GM18508 (cell line): Measurements from ENCODE around the gene CADPS.
A peak's percentile ranks its signal among the peaks of the same experiment; 100 is the strongest.

Source experiments
- ATAC-seq: cut with Tn5 transposase; IDR thresholded peaks from one replicate; pipeline ENCODE4 v1.9.1; 2021; ENCODE audit warnings: moderate number of reproducible peaks; ENCODE audit not compliant: insufficient read depth, unreplicated experiment

Gene CADPS

DNA sequence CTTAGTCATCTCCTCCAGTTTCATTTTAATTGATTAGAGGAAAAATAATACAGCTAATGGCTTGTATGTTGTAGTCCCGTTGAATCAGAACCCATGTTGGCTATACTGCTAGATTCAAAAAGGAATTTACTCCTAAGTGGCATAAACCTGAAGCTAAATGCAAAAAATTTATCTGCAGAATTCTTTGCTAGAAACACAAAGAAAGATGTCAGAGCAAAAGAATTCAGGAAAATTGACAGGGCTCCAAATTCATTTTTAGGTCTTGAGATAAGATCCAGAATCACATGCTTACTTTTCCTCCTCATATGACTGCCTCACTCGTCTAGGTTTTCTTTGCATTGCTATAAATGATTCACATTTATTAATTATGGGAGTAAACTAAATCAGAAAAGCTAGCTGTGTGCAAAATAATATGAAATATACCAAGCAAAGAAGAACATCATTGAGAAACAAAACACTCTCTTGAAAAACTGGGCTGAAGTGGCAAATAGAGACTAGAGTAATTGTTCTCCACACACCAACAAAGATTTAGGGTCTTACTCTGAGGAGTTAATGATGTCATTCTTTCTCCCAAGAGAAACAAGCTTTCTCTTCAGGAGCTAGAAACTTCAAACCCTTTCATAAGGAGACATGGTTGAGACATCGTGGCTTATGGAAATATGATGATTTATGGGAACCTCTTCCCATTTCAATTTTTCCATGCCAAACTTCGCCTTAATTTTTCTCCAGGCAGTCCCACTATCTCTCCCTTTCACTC is 407.1 kb downstream of the CADPS start:
- ATAC-seq = no peak

DNA sequence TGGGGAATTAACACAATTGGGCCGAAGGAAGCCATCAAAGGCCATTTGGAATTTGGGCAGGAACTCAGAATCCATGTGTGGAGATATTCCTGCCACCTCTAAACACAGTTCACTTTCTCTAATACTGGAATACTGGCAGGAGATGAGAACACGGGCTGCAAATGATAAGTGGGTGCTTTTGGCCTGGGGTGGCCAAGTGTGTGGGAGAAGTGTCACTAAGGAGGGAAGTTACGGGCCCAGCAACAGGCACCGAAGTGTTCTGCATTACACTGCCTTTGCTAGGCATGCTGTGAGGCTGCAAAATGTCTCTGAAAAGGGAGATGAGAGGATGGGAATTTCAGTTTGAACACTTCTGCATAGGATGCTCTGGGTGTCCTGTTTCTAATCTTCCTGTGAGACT is 412.4 kb downstream of the CADPS start:
- no peak for ATAC-seq

DNA sequence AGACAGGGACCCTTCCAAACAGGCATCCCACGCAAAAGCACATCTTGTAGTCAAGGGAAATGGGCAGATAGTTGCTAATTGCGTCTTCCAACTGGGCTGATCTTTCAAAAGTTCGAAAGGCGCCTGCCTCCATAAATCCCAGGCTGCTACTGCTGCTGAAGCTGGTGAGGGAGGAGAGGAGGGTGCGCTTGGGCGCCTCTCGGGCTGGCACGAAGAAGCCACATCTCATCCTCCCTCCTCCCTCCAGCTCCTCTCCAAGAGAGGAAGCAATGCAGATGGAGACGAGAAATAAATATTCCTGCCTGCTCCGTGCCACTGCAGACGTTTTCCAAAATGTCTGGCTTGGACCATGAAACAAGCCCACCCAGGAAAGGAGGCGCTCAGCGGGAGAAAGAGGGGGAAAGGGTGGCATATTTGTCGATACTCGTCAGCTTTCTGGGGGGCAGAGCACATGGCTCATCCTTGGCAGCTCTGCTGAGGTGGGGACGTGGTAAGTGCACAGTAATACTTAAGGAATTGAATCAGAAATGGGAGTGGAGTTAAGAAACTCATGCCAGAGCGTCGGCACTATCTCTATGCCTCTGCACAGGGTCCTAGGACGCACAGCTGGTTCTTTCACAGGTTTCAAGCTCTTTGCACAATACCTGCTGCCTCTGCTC is 413.0 kb downstream of the CADPS start:
- ATAC-seq = no peak

DNA sequence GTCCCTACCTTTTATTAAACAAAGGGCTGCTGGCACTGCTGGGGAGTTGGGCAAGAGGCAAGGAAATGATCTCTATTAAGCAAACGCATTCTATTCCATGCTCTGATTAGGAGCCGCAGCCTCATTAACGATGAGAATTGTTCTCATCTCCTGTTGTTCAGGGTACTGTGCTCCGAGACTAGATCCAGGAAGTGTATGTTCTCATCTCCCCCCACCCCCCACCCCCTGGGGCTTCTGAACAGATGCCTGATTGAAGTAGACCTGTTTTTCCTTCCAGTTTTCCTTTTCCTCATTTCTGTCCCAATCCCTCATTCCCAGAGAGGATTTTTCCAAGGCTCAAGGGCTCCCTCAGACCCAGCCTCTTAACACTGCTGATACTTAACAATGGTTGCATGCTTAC is 420.3 kb downstream of the CADPS start:
- no peak for ATAC-seq

DNA sequence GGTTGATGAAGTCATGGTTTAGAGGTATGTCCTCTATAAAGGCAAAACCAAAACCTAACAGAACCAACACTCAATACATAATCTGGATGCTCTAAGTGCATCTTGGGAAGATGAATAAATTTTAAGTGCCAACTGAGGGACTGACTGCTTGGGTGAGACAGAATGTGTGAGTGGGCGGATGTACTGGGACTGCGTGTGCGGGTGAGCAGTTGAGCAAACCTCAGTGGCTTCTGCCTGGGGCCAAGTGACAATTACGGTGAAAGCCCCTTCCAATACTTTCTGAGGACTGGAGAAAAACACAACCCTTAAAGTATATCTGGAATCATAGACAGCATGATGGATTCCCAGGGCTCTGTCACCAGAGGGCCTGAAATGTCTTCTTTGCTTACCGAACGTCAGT is 421.8 kb downstream of the CADPS start:
- ATAC-seq = no peak

DNA sequence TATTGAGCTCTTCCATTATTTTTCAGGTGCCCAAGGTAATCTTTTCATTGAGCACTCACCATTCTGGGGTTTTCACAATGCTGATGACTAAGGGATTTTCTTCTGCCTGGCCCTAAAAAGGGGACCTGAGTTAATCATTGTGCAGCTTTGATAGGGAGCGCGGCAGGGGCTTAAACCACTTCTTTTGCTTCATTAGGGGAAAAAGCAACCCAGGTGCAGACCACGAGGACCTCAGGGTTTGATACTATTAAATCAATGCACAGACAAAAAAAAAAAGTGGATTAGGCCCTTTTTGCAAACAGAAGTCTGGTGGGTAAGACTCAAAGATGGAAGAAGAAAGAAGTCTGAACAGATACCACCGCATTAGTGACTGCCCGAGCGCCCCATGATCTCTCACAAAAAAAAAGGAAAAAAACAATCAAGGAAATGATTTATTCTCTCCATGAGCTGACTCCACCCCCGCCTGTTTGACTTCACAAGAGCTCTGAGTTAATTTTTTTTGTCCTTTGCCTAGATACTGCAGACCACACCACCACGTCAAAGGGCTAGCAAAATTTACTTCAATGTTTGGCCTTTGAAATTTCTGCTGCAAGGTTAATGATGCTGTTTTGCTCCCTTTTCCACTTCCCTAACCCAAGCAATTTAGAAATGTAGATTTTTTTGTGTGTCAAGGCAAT is 423.9 kb downstream of the CADPS start:
- ATAC-seq = no peak

DNA sequence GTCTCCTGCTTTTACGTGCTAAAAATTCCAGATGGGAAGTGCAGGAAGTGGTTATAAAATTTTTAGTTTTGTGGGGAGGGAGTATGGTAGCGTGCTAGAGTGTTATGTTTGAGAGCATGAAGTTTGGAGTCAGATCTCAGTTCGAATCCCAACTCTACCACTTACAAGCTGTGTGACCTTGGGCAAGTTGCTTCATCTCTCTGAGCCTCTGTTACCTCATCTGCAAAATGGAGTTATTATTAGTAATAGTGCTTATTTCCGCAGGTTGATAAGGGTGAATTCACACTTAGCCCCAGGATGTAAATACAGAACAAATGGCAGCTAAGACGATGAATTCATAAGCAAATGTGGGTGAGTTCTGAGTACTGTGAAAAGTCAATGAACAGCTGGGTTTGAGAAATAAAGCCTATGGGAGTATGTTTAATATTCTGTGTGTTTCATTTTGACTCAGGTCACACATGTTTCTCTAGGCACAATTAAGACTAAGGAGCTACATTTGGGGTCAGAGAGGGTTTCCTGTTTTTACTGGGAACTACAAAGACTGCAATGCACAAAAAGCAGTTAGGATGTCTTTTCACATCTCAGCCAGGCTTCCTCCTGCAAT is 428.8 kb downstream of the CADPS start:
- peak; percentile 62 for ATAC-seq

DNA sequence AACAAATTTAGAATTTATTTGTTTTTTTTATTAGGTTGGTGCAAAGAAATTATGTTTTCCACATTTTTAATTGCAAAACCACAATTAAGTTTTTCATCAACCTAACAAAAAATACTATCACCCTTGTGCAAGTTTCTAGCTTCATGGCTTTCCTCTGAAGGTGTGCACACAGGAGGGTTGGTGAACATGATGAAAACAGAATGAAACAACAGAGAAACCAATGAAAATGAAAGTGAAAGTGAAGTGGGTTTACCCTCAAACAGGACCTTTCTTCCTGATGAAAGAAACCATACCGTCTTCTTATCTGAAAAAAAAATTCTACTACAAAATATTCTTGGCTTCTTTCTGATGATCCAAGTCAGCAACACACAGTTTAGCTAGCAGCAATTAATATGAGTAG is 429.9 kb downstream of the CADPS start:
- ATAC-seq = no peak

DNA sequence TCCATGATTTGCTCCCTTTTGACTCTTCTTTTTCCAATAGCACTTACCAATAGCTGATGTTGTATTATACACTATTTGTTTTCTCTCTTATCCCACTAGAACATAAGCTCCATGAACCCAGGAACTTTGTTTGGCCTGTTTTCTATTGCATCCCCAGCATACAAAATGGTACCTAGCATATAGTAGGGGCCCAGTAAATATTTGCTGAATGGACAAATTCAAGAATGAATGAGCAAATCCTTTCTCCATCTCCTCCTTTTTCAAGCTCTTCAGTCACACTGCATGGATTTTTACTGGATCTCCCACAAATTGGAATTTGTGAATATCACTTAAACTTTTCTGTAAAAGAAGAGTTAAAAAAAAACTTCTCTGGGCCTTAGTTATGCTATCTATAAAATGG is 435.2 kb downstream of the CADPS start:
- ATAC-seq = no peak

DNA sequence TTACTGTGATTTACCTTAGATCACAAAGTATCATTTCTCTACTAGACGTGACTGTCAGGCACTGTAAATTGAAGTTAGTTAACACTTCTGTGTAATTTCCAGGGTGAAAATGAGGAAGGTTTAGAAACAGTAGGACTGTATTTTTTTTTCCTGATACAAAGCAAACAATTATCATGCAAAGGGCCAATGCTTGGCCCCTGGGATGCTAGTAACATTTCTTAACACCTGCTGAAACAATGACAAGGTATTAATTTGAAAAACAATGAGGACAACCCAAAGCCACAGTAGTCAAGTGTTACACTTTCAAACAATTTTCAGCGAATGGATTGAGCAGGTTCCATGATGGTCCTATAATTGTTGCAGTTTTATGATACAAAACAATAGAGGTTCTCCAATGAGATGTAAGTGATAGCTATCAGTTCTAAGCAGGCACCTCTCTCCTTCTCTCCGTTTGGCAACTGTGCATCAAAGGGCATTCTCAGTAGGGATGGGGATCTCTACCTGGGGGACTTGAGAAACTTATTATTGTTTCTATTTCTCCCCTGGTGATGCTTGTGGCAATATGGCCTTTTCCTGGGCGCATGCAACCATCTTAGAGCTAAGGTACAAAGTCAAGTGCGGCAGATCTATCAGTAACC is 435.9 kb downstream of the CADPS start:
- ATAC-seq = no peak

DNA sequence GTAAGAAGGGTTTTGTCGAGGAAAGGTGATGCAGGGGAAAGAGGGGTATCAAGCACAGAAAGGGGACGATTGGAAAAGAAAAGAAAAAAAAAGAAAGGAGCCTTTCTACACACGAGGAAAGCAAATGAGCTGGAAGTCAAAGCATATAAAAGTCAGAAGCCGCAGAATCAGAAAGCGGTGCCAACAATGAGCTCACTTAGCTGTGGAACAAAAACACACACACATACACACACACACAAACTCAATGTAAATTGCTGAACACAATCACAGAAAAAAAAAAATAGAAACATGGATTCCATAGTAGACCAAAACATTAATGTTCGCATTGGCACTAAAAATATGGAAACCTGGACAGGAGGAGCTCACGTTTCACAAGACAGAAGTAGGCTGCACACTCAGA is 438.4 kb downstream of the CADPS start:
- no peak for ATAC-seq

DNA sequence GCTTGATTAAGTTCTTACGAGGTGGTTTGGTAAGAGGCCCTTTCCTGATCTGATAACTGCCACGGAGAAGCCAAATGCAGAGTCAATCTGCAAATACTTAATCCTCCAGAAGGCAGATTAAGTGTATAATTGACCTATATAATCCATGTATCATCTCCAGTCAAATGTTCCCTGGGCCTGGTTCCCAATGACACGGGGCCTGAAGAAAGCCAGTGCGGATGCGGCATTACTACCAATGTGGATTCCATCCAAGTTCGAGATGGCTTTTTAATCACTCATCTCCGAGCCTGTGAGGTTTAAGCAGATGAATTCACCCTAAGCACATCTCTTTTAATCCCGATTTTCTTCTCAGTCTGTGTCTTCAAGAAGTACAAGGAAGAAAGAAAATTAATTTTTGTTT is 441.8 kb downstream of the CADPS start:
- no peak for ATAC-seq

DNA sequence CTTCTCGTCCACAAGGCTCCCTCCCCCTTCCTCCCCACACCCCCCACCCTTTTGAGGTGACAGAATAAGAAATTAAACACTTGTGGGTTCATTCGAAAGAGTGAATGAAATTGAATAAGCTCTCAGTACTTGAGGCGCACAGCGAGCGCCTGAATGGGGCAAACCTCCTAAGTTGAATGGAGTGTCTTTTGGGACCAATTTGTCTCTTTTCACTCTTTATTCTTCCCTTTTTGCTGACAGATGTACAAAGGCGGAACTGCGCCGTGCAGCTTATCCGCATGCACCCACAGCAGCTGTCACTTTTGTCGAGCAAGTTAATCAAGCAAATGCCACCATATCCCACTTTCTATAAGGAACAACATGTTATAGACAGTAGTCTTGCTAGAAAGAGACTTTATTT is 454.0 kb downstream of the CADPS start:
- ATAC-seq = no peak

DNA sequence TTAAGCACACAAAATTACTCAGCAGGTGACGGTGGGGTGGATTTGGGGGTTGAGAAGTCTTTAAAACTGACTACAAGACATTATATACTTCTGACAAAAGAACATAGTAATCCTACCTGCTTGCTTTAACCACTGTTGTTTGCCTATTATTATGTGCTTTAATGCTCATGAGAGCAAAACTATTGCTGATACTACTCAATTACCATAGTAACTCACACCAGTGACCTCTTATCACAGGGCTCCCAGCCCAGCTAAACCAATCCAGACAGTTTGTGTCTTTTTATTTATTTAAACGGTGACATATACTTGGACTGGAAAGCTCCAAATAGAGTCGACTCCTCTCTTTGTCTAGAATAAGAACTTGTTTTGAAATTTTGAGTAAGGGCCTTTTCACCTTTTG is 459.1 kb downstream of the CADPS start:
- no peak for ATAC-seq

DNA sequence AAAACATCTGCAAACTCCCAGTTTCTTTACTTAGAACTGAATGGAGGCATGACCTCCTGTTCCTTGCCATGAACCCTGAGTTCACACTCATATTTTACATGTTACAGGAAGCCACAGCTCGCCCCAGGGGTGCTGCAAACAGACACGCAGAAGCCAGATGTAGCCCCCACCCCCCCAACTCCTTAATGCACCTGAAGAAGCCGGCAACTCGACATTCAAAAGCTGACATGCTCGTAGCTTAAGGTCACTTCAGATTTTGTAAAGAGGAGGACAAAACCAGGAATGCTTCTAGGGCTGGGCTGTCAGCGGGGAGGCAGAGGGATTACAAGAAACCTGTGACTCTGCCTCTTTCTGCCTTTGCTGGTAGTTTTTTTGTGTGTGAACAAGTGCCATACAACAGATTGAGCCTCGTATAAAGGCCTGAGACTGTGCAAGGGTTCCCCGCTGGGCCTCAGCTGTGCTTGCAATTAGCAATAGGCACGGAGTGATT is 459.9 kb downstream of the CADPS start:
- no peak for ATAC-seq

DNA sequence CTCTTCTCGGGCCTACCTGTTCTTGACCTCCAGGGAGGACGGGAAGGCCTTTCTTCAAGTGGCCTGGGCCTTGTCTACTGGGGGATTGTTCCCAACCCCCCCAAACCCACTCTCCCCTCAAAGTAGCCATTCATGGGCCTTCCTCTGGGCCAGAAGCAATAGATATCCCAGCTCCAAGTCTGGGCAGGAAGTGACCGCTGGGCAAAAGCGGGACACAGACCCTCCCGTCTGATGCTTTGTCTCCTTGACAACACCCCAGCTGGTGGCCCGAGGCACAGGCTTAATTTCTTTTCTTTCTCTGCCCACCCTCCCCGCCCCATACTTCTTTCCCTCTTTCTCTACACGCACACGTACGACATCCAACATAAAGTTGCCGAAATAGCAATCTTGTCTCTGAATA is 460.4 kb downstream of the CADPS start:
- ATAC-seq = no peak

DNA sequence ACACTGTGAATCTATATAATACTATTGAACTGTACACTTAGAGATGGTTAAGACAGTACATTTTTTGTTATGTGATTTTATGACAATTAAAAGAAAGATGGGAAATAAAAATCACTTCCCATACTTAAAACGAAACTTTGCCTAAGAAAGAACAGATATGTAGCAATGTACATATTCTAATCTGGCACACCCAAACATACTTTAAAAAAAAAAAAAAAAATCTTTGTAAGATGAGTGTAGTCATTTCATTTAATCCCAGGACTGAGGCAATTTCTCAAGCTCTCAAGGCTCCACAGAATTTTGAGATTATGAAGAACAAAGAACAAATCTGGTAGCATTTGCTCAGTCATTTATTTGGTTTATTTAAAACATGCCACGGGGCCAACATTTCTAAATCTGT is 461.5 kb downstream of the CADPS start:
- no peak for ATAC-seq

DNA sequence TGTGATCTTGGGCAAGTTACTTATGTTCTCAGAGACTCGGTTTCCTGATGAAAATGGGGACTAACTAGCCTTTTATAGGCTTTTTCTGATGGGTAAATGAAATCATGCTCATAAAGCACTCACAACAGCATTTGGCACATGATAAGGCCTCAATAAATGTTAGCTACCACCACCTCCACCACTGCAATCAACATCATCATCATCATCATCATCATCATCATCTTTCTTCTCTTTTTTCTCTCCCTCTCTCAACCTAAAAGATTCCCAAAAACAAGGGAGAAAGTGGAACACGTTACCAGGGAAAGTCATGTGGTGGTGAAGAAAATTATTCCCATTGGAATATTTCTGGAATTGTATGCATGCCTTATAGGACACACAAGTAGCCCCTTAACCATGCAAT is 468.3 kb downstream of the CADPS start:
- ATAC-seq = no peak

DNA sequence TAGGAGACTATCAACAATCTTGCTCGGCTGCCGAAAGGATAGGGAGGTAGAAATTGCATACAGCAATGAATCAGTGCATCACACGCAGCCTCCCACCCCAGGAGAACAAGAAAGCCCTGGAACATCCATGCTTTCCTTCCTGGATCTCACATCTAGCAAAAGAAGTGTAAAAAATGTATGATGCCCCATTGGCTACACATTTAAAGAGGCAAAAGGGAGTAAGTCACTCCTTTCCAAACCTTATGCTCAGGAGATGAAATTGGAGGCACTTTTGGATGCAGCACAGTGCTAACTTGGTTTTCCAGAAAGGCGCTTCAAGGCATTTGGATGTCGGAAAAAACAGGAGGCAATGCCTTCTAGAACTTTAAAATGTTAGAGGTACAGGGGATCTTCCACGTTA is 469.6 kb downstream of the CADPS start:
- ATAC-seq = no peak

DNA sequence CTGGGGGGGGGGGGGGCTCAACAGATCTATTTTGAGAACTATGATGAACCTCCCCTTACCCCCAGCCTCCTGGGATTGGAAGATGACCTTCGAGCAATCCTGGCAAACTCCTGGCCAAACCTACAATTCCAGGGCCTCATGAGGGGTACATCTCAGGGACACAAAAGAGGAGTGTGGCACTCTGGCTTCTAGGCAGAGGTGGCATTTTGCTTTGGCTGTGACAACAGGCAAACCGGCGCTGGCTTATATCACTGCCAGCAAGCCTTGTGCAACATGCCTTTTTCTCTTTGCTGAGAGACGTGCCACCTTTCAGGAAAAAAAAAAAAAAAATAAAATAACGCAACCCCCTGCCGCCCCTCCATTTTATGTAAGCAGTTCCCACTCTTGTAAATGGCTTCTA is 470.1 kb downstream of the CADPS start:
- ATAC-seq = no peak

DNA sequence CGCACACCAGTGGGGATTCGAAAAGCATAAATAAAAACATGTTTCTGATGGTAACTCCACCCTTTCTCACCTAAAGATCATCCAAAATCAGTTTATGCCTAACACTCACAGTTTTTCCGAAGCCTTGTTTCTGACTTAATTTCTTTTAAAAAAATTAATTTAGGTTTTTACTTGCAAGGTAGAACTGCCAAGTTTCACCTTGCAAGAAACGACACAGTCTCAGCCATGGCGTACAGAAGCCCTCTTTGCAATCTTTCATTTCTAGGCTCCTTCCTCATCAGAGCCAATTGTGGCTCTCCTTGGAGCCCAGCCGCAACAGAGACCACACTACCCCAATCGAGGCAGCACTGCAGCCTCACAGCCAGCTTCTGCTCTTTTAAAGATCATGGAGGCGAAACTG is 470.9 kb downstream of the CADPS start:
- ATAC-seq = no peak
